LNCaP clone FGC (cell line): ENCODE measurements around the gene MTLN.
"Not testable (repeated sequence)": the region's sequence is repeated elsewhere in the genome, so short reads cannot be mapped to it uniquely, and the experiment has no call there.

Experiments
- DNase-seq: peaks from one replicate; pipeline ENCODE4 v3.0.0-alpha.2; 2011; ENCODE audit warnings: low read depth
- H3K4me3 ChIP-seq: 2 replicates; pipeline ENCODE4 v1.5.1; 2011; ENCODE audit warnings: mild to moderate bottlenecking, low read depth, low read length, control low read depth
- CTCF ChIP-seq: IDR thresholded peaks from 2 replicates; pipeline ENCODE4 v1.5.1; 2012; ENCODE audit warnings: mild to moderate bottlenecking; ENCODE audit not compliant: control insufficient read depth, insufficient read depth; ENCODE audit errors: extremely low read depth

Gene MTLN, protein sequence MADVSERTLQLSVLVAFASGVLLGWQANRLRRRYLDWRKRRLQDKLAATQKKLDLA

GRCh38 chr2:110211938-110212858 is at the start of gene MTLN:
Gene MTLN (minus strand): TSS chr2:110212547. CDS start chr2:110212525, 22 bp downstream.
- H3K4me3 ChIP-seq, result peak within 1 kb of the TSS; percentile 67
- no peak for DNase-seq
- TF ChIP-seq CTCF, result no peak

DNA sequence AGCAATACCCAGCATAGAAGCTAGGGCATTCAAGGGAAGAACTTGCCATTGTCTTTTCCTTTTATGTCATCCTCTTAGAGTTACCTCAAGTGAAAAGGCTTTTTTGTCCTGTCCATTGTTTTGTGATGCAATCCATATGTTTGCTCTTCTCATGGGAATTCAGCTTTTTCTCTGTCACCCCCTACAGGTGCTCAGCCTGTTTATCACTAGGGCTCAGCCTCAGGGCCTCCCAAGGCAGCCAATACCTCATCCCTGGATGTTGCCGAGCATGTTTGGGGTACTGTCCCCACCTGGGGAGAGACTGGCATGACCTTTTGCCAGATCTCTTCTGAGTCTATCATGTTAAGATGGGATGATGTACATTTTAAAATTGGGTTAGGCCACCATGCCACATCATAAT is 49.6 kb upstream of the MTLN start:
- DNase-seq, H3K4me3 ChIP-seq: not testable (repeated sequence)

GRCh38 chr2:110248081-110248795 is 35.9 kb upstream of the MTLN start:
- DNase-seq, H3K4me3 ChIP-seq: not testable (repeated sequence)

DNA sequence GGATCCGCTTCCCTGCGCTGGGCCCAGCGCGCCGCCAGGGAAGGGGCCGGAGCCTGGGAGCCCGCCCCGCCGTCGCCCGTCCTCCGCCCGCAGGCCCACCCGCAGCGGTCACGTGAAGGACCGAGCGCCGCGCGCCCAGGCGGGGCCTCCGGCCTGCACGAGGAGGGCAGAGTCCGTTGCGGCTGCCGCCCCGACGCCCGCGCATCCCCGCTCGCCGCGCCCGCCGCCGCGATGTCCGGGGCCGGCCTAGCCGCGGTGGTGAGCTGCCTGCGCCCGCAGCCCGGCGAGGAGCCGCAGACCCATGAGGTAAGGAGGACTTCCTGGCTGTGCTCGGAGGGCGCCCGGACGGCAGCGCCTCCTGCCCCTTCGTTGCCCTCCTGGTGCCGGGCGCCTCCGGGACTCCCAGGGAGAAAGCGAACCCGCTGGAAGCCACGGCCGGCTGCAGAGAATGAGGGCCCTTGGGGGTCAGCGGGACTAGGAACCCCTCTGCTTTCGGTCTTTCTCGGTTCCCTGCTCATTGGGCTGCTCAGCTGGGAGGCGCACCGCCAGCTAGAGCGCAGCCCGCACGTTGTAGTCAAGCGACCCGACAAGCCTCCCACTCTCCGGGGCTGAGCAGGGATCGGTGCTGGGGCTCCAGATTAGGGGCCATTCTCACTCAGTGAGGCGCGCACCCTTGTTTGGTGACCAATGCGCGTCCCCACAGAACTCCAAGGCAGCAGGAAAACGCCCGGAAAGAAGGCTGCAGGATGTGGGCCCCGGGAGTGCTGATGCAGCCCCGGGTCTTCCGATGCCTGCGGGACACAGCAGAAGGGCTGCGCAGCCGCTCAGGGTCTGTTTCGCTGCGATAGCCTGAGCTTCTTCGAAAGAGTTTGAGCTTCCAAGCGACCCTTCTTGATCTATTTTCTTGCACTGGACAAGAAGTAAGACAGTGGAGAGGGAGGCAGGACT is 33.4 kb upstream of the MTLN start:
- DNase-seq, H3K4me3 ChIP-seq: not testable (repeated sequence)

DNA sequence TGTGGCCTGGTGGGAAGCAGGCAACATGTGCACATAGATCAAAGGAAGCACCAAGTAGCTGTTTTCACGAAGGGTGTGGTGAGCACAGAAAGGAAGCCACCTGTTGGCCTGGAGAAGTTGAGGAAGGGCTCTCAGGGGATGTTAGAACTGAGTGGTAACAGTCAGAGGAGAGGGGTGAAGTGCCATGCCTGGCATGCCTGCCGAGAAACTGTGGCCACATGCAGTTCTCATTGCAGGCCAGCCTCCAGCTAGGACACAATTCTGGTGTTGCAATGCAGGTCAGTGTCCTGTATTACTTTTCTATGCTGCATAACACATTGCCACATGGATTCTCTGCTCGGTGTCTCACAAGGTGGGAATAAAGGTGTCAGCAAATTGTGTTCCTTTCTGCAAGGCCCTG is 30.9 kb upstream of the MTLN start:
- not testable (repeated sequence) for H3K4me3 ChIP-seq, DNase-seq

DNA sequence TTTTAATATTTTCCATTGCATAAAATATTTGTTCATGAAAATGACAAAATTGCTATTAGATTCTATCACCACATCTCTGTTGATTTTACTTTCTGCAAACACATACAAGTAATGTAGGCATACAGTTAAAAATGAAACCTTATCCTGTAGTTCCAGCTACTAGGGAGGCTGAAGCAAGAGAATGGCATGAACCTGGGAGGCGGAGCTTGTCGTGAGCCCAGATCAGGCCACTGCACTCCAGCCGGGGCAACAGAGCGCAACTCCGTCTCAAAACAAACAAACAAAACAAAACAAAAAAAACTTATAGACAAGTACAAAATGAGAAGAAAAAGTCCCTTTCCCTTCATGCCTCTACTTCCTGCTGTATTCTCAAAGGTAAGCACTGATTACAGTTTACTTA is 22.2 kb upstream of the MTLN start:
- H3K4me3 ChIP-seq, DNase-seq: not testable (repeated sequence)

DNA sequence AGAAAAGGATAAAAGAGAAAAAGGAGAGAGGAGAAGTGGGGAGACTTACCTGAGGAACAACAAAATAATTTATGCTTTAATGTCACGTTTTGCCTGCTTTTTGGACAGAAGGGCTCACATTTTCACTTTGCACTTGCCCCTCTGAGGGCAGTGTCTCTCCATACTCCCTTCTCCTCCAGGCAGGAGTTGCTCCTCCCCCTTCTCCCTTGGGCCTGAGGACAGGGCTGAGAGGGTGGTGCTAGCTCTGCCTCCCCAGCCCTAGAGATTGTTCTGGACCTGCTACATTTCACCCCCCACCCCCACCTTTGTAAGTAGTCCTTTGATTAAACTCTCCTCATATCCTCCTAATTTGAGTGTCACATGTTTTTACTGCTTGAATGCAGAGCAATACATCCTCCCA is 17.5 kb upstream of the MTLN start:
- DNase-seq, H3K4me3 ChIP-seq: not testable (repeated sequence)

- not testable (repeated sequence) for H3K4me3 ChIP-seq, DNase-seq
Observed at GRCh38 chr2:110222626-110223025, 10.3 kb upstream of the MTLN start.

- no peak overlapping the region for H3K4me3 ChIP-seq
- no peak for TF ChIP-seq CTCF
- DNase-seq, result no peak
Observed at GRCh38 chr2:110221938-110222337, 9.6 kb upstream of the MTLN start.

- no peak for TF ChIP-seq CTCF
- no peak for DNase-seq
- no peak overlapping the region for H3K4me3 ChIP-seq
Observed at GRCh38 chr2:110220190-110220564, 7.8 kb upstream of the MTLN start.
